Left lung (tissue), 10 donors: Measurements from ENCODE around the gene LGR5. TPM values are rescaled to one million over a fixed set of nuclear protein-coding genes. Genes with fewer than 3 reads are reported as not detected.

Experiments used
- ATAC-seq: fragments of 200-7000 bp; cut with Tn5 transposase; one replicate; pipeline ENCODE4 v1.9.1; 2020; ENCODE audit warnings: moderate library complexity
- DNase-seq, 4 donors: peaks; one replicate each; pipeline ENCODE4 v3.0.0-alpha.2; 2013 to 2020
- H3K27ac ChIP-seq, 2 donors: fragments of 200-600 bp; sonication (generic) in 1 of 2; one replicate each; pipeline versions ENCODE4 v1.5.0 to v1.8.0; 2020 to 2021
- H3K27me3 ChIP-seq, 2 donors: fragments of 200-600 bp; sonication (generic) in 1 of 2; one replicate each; pipeline versions ENCODE4 v1.5.0 to v1.8.0; 2020 to 2021
- H3K36me3 ChIP-seq, 2 donors: fragments of 200-600 bp; sonication (generic) in 1 of 2; one replicate each; pipeline versions ENCODE4 v1.5.0 to v1.8.0; 2020 to 2021
- H3K4me1 ChIP-seq, 2 donors: fragments of 200-600 bp; one replicate each; pipeline ENCODE4 v1.8.0; 2021
- H3K4me3 ChIP-seq, 2 donors: fragments of 200-600 bp; sonication (generic) in 1 of 2; one replicate each; pipeline versions ENCODE4 v1.5.0 to v1.8.0; 2020 to 2021; ENCODE audit warnings: mild to moderate bottlenecking in 1 of 2
- H3K9me3 ChIP-seq, 2 donors: fragments of 200-600 bp; sonication (generic) in 1 of 2; one replicate each; pipeline versions ENCODE4 v1.5.0 to v1.8.0; 2020 to 2021
- intact Hi-C, 2 donors: fragments of 100-400 bp; cut with DNase I; formaldehyde crosslinking; loops; one replicate each; pipeline versions ENCODE4 v1.11.2 to v1.14.2; 2022
- polyA plus RNA-seq, 6 donors: library from polyadenylated mRNA; unstranded; fragments of 120-200 nt; gene quantifications; one replicate each; pipeline ENCODE4 v1.2.1, GENCODE V29; 2013; ENCODE audit not compliant: insufficient read length in 6 of 6
- total RNA-seq, 2 donors: library from RNA; stranded (reverse); fragmentation: NEBNext Ultra II Directional; extraction: Animal tissue kit (Norgen Biotek cat#: 25700); gene quantifications; one replicate each; pipeline ENCODE4 v1.2.1, GENCODE V29; 2021
- TF ChIP-seq, protein P1 (sequence below), 2 donors: fragments of 200-600 bp; sonication (generic) in 1 of 2; IDR thresholded peaks; one replicate each; pipeline versions ENCODE4 v1.5.0 to v1.8.0; 2021; ENCODE audit warnings: antibody characterized with exemption in 2 of 2
- donor health status: DM: no; HTN: yes; CAD: no.
- donor health status: DM: no; HTN: no; CAD: no.

Gene LGR5
- total and polyA plus RNA-seq, 8 donors: 0.39 to 6.6 (median 3.3) TPM

DNA sequence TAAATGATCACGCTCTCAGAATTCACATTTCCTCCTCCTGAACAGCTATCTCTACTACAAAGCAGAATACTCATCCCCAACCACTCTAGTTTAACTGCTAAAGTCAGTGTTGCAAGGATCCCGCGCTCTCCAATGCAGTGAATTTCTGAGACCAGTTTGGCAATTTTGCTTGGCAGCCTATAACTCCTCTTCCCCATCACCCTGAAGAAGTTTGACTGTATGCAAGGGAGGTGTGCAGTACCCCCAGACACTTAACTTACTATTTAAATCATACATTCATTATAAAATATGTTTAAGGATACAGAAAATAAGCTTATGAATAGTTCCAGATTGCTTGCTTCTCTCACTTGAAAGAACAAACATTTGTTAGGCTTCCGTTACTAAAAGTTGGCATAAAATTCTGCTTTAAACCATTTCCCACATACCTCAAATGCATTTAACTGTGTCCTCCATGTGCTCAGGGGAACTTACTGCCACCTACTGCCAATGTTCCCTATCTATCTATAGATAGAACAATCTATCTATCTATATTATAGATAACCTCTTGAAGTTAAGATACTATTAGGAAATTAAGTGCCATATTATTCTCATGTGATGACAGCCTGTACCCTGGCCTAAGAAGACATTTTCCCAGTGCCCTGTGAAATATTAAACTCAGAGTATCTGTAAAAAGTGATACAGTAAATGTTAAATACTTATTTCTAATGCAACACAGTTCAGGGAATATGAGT, 2.4 kb downstream of the LGR5 start:
- H3K36me3 ChIP-seq: no peaks in the 10 kb centered on the region
- DNase-seq: no peak
- no peak overlapping the region for H3K27ac ChIP-seq
- ATAC-seq: no peak
- peaks cover 7 to 19% of the 10 kb centered on the region in 2 donors for H3K4me1 ChIP-seq
- H3K9me3 ChIP-seq: no peaks in the 10 kb centered on the region
- intact Hi-C loops: no loop called here
- no peak overlapping the region for H3K4me3 ChIP-seq
- TF ChIP-seq, protein P1, sequence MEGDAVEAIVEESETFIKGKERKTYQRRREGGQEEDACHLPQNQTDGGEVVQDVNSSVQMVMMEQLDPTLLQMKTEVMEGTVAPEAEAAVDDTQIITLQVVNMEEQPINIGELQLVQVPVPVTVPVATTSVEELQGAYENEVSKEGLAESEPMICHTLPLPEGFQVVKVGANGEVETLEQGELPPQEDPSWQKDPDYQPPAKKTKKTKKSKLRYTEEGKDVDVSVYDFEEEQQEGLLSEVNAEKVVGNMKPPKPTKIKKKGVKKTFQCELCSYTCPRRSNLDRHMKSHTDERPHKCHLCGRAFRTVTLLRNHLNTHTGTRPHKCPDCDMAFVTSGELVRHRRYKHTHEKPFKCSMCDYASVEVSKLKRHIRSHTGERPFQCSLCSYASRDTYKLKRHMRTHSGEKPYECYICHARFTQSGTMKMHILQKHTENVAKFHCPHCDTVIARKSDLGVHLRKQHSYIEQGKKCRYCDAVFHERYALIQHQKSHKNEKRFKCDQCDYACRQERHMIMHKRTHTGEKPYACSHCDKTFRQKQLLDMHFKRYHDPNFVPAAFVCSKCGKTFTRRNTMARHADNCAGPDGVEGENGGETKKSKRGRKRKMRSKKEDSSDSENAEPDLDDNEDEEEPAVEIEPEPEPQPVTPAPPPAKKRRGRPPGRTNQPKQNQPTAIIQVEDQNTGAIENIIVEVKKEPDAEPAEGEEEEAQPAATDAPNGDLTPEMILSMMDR (IDR thresholded peaks at IDR 0.05): no peak
- H3K27me3 ChIP-seq: peaks cover 59 to 67% of the 10 kb centered on the region in 2 donors

DNA sequence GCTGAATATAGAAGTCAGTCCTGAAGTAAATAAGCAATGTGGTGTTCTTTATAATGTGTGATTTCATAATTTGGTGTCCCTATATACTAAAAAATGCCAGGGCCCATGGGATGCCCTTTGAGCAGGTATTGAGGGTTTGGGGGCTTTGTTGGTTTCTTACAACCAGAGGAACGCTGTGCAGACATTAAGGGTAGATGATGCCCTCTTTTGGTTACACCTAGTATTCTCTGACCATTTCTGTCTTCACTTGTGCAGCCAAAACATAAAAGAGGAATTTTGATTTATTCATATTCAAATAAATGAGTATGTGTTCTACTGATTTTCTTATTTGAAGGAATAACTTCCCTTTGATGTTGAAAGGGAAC, 3.0 kb downstream of the LGR5 start:
- DNase-seq (no peak), ATAC-seq (no peak)
- peaks cover 7 to 19% of the 10 kb centered on the region in 2 donors for H3K4me1 ChIP-seq
- intact Hi-C loops: no loop called here
- no peak overlapping the region for H3K4me3 ChIP-seq
- H3K36me3 ChIP-seq: no peaks in the 10 kb centered on the region
- TF ChIP-seq, protein P1 (IDR thresholded peaks at IDR 0.05): no peak
- H3K27me3 ChIP-seq: peaks cover 59 to 61% of the 10 kb centered on the region in 2 donors
- no peaks in the 10 kb centered on the region for H3K9me3 ChIP-seq
- H3K27ac ChIP-seq: no peak overlapping the region

DNA sequence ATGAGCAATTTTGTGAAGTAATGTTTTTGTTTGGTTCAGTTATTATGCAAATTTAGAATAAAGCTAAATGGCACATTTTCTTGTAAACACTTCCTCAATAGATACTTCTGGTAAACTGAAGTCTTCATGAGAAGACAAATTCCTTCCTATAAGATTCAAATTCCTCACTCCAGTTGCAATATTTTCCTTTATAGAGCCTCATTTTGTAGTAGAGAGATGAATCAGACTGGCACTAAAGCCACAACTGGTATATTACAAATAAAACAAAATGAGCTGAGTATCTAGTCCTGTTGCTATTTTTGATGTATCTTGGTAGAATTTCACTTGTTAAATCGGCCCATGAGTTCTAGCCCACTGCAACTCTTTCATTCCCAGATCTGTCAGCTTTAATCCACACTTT, 5.5 kb downstream of the LGR5 start:
- TF ChIP-seq, protein P1 (IDR thresholded peaks at IDR 0.05): no peak
- no peak for DNase-seq
- Histone ChIP-seq H3K4me3 (no peak overlapping the region), H3K4me1 (peaks cover 0 to 9% of the 10 kb centered on the region in 2 donors), H3K27ac (no peak overlapping the region), H3K36me3 (no peaks in the 10 kb centered on the region), H3K9me3 (no peaks in the 10 kb centered on the region), H3K27me3 (peaks cover 36 to 41% of the 10 kb centered on the region in 2 donors)
- no peak for ATAC-seq
- intact Hi-C loops: no loop called here

DNA sequence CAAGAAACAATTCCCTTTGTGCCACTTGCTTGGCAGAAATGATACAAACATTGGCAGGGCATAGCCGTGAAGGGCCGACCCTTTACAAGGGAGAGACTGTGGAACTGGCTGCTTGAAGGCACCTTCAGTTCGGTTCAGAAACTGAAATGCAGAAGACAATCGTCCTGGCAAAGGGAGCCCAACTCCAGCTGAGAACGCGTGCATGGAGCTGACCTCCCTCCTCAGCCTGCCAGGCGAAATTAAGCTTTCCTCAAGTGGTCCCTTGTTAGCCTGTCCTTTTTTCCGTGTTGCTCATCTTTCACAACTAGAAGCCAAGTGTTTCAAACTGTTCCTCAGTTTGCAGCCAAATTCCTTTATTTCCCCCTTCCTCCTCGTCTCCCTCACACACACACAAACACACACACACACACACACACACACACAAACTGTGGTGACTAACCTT, 8.1 kb downstream of the LGR5 start:
- Histone ChIP-seq H3K4me3 (no peak overlapping the region), H3K27me3 (peaks cover 10 to 17% of the 10 kb centered on the region in 2 donors), H3K9me3 (no peaks in the 10 kb centered on the region), H3K4me1 (no peaks in the 10 kb centered on the region), H3K36me3 (no peaks in the 10 kb centered on the region), H3K27ac (no peak overlapping the region)
- TF ChIP-seq, protein P1 (IDR thresholded peaks at IDR 0.05): no peak
- ATAC-seq (no peak), DNase-seq (no peak)
- intact Hi-C loops: no loop called here

DNA sequence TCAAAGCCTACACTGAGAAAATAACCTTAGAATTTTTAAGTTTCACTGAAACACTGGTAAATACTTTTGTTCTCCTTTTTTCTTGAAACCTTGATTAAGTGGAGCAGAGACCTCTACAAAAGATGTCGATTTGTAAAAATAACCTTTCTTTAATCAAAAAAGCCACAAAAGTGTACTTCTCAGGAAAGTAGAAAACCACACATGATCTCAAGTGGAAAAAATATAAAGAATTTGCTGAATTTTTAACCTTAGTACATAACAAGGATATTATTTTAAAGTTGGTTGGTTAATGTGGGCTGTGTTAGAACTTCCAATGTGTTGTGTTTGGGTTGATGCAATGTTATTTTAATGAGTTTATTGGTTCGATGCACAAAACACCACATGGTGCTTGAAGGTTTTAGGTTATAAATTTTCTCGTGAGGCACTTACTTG, 8.6 kb downstream of the LGR5 start:
- ATAC-seq (no peak), DNase-seq (no peak)
- Histone ChIP-seq H3K9me3 (no peaks in the 10 kb centered on the region), H3K36me3 (no peaks in the 10 kb centered on the region), H3K4me1 (no peaks in the 10 kb centered on the region), H3K4me3 (no peak overlapping the region), H3K27me3 (peaks cover 5 to 14% of the 10 kb centered on the region in 2 donors), H3K27ac (no peak overlapping the region)
- intact Hi-C loops: no loop called here
- TF ChIP-seq, protein P1 (IDR thresholded peaks at IDR 0.05): no peak
